GM19099 (cell line): ENCODE measurements around the gene ELFN2.

ENCODE experiments used
- POLR2A ChIP-seq: IDR thresholded peaks from 3 replicates; pipeline ENCODE4 v1.6.1; 2011; ENCODE audit warnings: low read depth; ENCODE audit not compliant: insufficient read length; ENCODE audit errors: extremely low read depth

ELFN2 gene

GRCh38 chr22:37334859-37335805, 92.1 kb downstream of the ELFN2 start:
- TF ChIP-seq POLR2A, result no peak

- TF ChIP-seq POLR2A, result no peak
These were observed 92.8 kb downstream of the ELFN2 start for GRCh38 chr22:37334461-37334858.

GRCh38 chr22:37333724-37334460, 93.4 kb downstream of the ELFN2 start:
- TF ChIP-seq POLR2A, result no peak

GRCh38 chr22:37331856-37332536, 95.3 kb downstream of the ELFN2 start:
- TF ChIP-seq POLR2A, result no peak

- TF ChIP-seq POLR2A, result no peak
These were observed 96.2 kb downstream of the ELFN2 start for GRCh38 chr22:37331034-37331428.

- TF ChIP-seq POLR2A, result no peak
These were observed 96.9 kb downstream of the ELFN2 start for GRCh38 chr22:37330200-37331033.

GRCh38 chr22:37329238-37330140, 97.8 kb downstream of the ELFN2 start:
- no peak for TF ChIP-seq POLR2A

GRCh38 chr22:37328017-37328416, 99.3 kb downstream of the ELFN2 start:
- TF ChIP-seq POLR2A, result no peak

GRCh38 chr22:37326726-37327125, 100.6 kb downstream of the ELFN2 start:
- TF ChIP-seq POLR2A, result no peak

- no peak for TF ChIP-seq POLR2A
These were observed 102.3 kb downstream of the ELFN2 start for GRCh38 chr22:37325039-37325395.

GRCh38 chr22:37324340-37325038, 102.8 kb downstream of the ELFN2 start:
- TF ChIP-seq POLR2A, result no peak

GRCh38 chr22:37320726-37321677, 106.3 kb downstream of the ELFN2 start:
- no peak for TF ChIP-seq POLR2A
